DOHH2 (cell line): ENCODE measurements around the gene ANG.

Experiments
- EZH2phosphoT487 ChIP-seq: fragments of 200-600 bp; sonication (generic); IDR thresholded peaks from 2 replicates; pipeline ENCODE4 v1.6.1; 2017; ENCODE audit warnings: borderline replicate concordance, mild to moderate bottlenecking, antibody characterized with exemption, low read length, moderate library complexity, mixed read lengths
- TF ChIP-seq, protein P1 (sequence below): fragments of 200-600 bp; sonication (generic); IDR thresholded peaks from one replicate; pipeline ENCODE4 v1.5.1; 2014; ENCODE audit warnings: antibody characterized with exemption, mild to moderate bottlenecking, low read depth, low read length; ENCODE audit not compliant: poor library complexity, severe bottlenecking

DNA sequence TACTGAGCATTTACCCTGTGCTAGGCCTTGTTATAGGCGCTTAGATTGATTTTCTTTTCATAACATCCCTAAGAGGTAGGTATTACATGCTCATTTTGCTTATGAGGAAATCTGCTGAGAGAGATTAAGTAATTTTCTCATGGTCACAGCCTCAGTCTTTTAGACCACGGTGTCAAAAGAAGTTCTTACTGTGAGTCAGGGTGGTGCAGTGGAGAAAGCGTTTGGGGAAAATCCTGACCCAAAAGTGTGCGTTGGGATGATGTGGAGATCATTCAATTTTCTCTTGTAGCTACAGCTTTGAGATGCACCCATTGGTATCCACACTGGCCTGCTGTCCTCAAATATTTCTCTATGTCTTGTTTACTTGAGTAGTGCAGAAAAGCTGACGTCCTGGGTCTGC lies 8.2 kb downstream of the ANG start:
- TF ChIP-seq, protein P1, sequence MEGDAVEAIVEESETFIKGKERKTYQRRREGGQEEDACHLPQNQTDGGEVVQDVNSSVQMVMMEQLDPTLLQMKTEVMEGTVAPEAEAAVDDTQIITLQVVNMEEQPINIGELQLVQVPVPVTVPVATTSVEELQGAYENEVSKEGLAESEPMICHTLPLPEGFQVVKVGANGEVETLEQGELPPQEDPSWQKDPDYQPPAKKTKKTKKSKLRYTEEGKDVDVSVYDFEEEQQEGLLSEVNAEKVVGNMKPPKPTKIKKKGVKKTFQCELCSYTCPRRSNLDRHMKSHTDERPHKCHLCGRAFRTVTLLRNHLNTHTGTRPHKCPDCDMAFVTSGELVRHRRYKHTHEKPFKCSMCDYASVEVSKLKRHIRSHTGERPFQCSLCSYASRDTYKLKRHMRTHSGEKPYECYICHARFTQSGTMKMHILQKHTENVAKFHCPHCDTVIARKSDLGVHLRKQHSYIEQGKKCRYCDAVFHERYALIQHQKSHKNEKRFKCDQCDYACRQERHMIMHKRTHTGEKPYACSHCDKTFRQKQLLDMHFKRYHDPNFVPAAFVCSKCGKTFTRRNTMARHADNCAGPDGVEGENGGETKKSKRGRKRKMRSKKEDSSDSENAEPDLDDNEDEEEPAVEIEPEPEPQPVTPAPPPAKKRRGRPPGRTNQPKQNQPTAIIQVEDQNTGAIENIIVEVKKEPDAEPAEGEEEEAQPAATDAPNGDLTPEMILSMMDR: no peak
- TF ChIP-seq EZH2phosphoT487: no peak
